Epithelial cell of esophagus (primary cell): Measurements from ENCODE around the gene OASL.

ENCODE experiments used
- DNase-seq: peaks from one replicate; pipeline ENCODE4 v3.0.0; 2010; ENCODE audit warnings: low read depth
- H3K4me3 ChIP-seq: 2 replicates; pipeline ENCODE4 v1.5.1; 2011; ENCODE audit warnings: mild to moderate bottlenecking, low read length, control low read depth
- CTCF ChIP-seq: IDR thresholded peaks from 2 replicates; pipeline ENCODE4 v1.5.1; 2011; ENCODE audit warnings: low read depth, mild to moderate bottlenecking, low read length, control low read depth, inconsistent platforms; ENCODE audit not compliant: insufficient read depth; ENCODE audit errors: missing control alignments

OASL gene

GRCh38 chr12:121034616-121035305 lies 4.3 kb downstream of the OASL start:
- no peak for TF ChIP-seq CTCF
- H3K4me3 ChIP-seq, result no peak overlapping the region
- DNase-seq, result no peak

- TF ChIP-seq CTCF, result no peak
- H3K4me3 ChIP-seq, result no peak overlapping the region
- peak; percentile 90 for DNase-seq
These were observed 5.3 kb downstream of the OASL start for GRCh38 chr12:121033625-121034349.

- TF ChIP-seq CTCF, result no peak
- H3K4me3 ChIP-seq, result no peak overlapping the region
- no peak for DNase-seq
These were observed 8.4 kb downstream of the OASL start for GRCh38 chr12:121030576-121031212.

GRCh38 chr12:121026274-121027045 lies 12.6 kb downstream of the OASL start:
- TF ChIP-seq CTCF, result no peak

GRCh38 chr12:121025442-121026226 lies 13.4 kb downstream of the OASL start:
- DNase-seq, result peak; percentile 51
- no peak for TF ChIP-seq CTCF
- H3K4me3 ChIP-seq, result no peak overlapping the region

More at GRCh38 chr12:121026274-121027045, 12.6 kb downstream of the OASL start:
- H3K4me3 ChIP-seq, result no peak overlapping the region
- DNase-seq, result no peak

- no peak overlapping the region for H3K4me3 ChIP-seq
- no peak for DNase-seq
- TF ChIP-seq CTCF, result no peak
These were observed 15.2 kb downstream of the OASL start for GRCh38 chr12:121023799-121024198.
